Tibial artery (tissue), 4 donors: ENCODE measurements around the gene TPSAB1.

ENCODE experiments used
- DNase-seq, 2 donors: peaks; one replicate each; pipeline ENCODE4 v3.0.0-alpha.2; 2019
- H3K27ac ChIP-seq, 2 donors: fragments of 200-600 bp; sonication (generic) in 1 of 2; 1 replicate in 1 of 2; 2 replicates in 1 of 2; pipeline ENCODE4 v1.5.1; 2018 to 2019; ENCODE audit warnings: mild to moderate bottlenecking in 1 of 2
- H3K27me3 ChIP-seq, 2 donors: fragments of 200-600 bp; sonication (generic) in 1 of 2; one replicate each; pipeline versions ENCODE4 v1.5.1 to v1.6.0; 2016 to 2019
- H3K36me3 ChIP-seq, 3 donors: fragments of 200-600 bp; sonication (generic) in 2 of 3; one replicate each; pipeline ENCODE4 v1.5.1; 2016 to 2019; ENCODE audit warnings: mild to moderate bottlenecking in 2 of 3
- H3K4me1 ChIP-seq, 4 donors: fragments of 200-600 bp; sonication (generic) in 2 of 4; 1 replicate in 3 of 4; 2 replicates in 1 of 4; pipeline ENCODE4 v1.5.1; 2016 to 2019
- H3K4me3 ChIP-seq, 2 donors: fragments of 200-600 bp; sonication (generic) in 1 of 2; 1 replicate in 1 of 2; 2 replicates in 1 of 2; pipeline ENCODE4 v1.5.1; 2018 to 2019; ENCODE audit warnings: mild to moderate bottlenecking in 2 of 2
- H3K9me3 ChIP-seq, 3 donors: fragments of 200-600 bp; sonication (generic) in 1 of 3; one replicate each; pipeline ENCODE4 v1.5.1; 2016 to 2019
- intact Hi-C: fragments of 100-400 bp; cut with DNase I; formaldehyde crosslinking; loops from one replicate; pipeline ENCODE4 v1.15.0; 2023; ENCODE audit warnings: low total_unique reads
- TF ChIP-seq, protein P1 (sequence below), 2 experiments: fragments of 200-600 bp in 1 of 2; fragments of 450-650 bp in 1 of 2; IDR thresholded peaks; one replicate each; pipeline ENCODE4 v1.5.1; 2017 to 2019; ENCODE audit warnings: antibody characterized with exemption in 2 of 2, mild to moderate bottlenecking in 1 of 2, moderate library complexity in 1 of 2

The TPSAB1 gene

DNA sequence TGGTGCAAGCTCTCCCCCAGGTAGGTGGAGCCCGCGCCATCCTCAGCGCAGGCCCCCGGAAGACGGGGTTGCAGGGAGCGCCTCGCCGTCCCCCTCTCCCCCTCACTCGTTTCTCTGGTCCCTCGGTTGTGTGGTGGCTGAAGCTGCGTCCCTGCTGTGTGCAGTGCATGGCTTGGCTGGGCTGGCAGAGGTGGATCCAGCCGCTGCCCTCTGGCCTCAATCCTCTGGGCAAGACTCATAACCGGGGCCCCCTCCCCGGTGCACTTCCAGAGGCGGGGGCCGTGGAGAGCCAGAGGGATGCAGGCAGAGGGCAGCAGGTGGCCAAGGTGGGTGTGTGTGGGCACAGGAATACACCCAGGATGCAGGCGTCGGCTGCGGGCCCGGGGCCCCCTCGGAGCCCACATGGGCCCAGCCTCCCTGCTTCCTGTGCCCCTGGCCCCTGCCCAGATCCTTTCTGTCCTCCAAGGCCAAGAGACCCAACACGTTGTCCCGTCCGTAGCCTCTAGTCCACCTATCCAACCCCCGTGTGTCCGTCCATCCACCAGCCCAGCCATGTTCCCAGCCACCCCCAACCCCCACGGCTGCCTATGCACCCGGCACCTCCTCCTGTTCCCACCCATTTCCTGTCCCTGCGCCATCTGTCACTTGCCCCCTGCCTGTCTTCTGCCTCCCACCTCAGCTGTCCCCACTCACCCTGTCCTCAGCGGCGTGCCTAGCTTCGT lies 24.8 kb upstream of the TPSAB1 start:
- TF ChIP-seq, protein P1, sequence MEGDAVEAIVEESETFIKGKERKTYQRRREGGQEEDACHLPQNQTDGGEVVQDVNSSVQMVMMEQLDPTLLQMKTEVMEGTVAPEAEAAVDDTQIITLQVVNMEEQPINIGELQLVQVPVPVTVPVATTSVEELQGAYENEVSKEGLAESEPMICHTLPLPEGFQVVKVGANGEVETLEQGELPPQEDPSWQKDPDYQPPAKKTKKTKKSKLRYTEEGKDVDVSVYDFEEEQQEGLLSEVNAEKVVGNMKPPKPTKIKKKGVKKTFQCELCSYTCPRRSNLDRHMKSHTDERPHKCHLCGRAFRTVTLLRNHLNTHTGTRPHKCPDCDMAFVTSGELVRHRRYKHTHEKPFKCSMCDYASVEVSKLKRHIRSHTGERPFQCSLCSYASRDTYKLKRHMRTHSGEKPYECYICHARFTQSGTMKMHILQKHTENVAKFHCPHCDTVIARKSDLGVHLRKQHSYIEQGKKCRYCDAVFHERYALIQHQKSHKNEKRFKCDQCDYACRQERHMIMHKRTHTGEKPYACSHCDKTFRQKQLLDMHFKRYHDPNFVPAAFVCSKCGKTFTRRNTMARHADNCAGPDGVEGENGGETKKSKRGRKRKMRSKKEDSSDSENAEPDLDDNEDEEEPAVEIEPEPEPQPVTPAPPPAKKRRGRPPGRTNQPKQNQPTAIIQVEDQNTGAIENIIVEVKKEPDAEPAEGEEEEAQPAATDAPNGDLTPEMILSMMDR (IDR thresholded peaks at IDR 0.05), result no peak
- Histone ChIP-seq H3K4me3 (no peak overlapping the region), H3K36me3 (peaks cover 82 to 100% (median 93%) of the 10 kb centered on the region in 3 donors), H3K9me3 (no peaks in the 10 kb centered on the region), H3K27me3 (no peaks in the 10 kb centered on the region), H3K27ac (no peak overlapping the region), H3K4me1 (no peaks in the 10 kb centered on the region)
- no peak for DNase-seq
- intact Hi-C loops, result no loop called here

DNA sequence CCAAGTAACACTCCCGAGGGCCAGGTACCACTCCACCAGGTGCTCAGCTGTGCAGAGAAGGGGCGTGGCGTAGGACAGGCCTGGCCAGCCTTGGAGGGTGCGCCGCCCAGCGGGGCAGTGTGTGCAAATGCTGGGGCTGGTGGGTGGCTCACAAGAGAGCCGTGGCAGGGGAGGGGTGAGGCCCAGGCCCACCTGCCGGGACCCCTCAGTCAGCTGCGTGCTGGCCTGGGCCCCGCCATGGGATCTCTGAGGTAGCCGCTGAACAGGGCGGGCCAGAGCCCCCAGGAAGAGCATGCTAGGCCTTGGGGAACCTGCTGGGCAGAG lies 24.2 kb upstream of the TPSAB1 start:
- peaks cover 82 to 100% (median 93%) of the 10 kb centered on the region in 3 donors for H3K36me3 ChIP-seq
- no peaks in the 10 kb centered on the region for H3K4me1 ChIP-seq
- intact Hi-C loops, result no loop called here
- H3K9me3 ChIP-seq, result no peaks in the 10 kb centered on the region
- DNase-seq, result no peak
- no peak overlapping the region for H3K27ac ChIP-seq
- no peaks in the 10 kb centered on the region for H3K27me3 ChIP-seq
- TF ChIP-seq, protein P1 (IDR thresholded peaks at IDR 0.05), result no peak
- no peak overlapping the region for H3K4me3 ChIP-seq

DNA sequence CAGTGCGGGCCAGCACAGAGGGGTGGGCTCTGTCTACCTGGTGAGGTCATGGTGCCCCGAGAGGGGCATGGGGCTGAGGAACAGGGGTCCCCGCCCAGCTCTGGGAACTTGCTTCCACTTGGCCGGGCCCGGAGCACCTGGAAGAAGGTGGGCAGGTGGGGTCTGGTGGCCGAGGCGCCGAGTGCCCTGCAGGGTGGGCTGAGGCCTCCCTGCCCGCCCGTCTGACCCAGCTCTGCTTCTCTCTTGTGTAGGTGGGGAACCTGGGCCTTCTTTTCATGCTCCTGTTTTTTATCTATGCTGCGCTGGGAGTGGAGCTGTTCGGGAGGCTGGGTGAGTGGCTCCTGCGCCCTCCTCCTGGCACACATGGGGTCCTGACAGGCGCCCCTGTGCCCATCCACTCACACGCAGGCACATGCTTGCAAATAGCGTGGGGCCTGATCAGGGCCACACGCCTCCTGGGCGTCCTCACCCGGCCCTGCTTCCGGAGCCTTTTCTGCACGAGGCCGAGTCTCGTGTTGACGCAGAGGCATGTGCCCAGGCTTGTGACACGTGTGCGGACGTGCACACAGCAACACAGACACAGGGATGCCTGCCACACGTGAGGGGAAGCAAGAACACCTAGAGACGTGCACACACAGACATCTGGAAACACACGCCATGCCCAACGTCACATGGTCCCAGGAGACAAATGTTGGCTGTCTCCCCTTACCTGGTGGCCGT lies 23.7 kb upstream of the TPSAB1 start:
- TF ChIP-seq, protein P1 (IDR thresholded peaks at IDR 0.05), result no peak
- no peaks in the 10 kb centered on the region for H3K27me3 ChIP-seq
- H3K4me1 ChIP-seq, result no peaks in the 10 kb centered on the region
- no peak overlapping the region for H3K4me3 ChIP-seq
- DNase-seq, result no peak
- H3K9me3 ChIP-seq, result no peaks in the 10 kb centered on the region
- intact Hi-C loops, result no loop called here
- no peak overlapping the region for H3K27ac ChIP-seq
- H3K36me3 ChIP-seq, result peaks cover 76 to 99% (median 91%) of the 10 kb centered on the region in 3 donors

DNA sequence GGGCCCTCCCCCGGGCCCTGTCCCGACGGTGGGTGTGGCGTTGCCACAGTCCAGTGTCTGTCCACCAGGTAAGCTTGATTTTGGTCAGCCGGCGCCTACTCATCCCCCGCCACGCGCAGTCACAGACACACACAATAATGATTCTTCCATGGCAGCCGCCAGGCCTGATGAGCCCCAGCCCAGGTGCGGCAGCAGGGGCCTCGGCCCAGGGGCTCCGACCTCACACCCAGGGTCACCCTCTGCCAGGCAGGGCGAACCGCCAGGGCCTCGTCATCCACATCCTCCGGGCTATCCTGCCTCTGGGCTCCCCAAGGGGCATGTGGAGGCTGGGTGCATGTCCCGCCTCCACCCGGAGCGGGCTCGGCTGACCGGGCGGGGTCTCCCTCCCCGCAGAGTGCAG lies 23.0 kb upstream of the TPSAB1 start:
- H3K4me3 ChIP-seq, result no peak overlapping the region
- no peak for DNase-seq
- no peaks in the 10 kb centered on the region for H3K27me3 ChIP-seq
- H3K27ac ChIP-seq, result no peak overlapping the region
- no peaks in the 10 kb centered on the region for H3K4me1 ChIP-seq
- TF ChIP-seq, protein P1 (IDR thresholded peaks at IDR 0.05), result no peak
- intact Hi-C loops, result no loop called here
- peaks cover 69 to 97% (median 84%) of the 10 kb centered on the region in 3 donors for H3K36me3 ChIP-seq
- H3K9me3 ChIP-seq, result no peaks in the 10 kb centered on the region

DNA sequence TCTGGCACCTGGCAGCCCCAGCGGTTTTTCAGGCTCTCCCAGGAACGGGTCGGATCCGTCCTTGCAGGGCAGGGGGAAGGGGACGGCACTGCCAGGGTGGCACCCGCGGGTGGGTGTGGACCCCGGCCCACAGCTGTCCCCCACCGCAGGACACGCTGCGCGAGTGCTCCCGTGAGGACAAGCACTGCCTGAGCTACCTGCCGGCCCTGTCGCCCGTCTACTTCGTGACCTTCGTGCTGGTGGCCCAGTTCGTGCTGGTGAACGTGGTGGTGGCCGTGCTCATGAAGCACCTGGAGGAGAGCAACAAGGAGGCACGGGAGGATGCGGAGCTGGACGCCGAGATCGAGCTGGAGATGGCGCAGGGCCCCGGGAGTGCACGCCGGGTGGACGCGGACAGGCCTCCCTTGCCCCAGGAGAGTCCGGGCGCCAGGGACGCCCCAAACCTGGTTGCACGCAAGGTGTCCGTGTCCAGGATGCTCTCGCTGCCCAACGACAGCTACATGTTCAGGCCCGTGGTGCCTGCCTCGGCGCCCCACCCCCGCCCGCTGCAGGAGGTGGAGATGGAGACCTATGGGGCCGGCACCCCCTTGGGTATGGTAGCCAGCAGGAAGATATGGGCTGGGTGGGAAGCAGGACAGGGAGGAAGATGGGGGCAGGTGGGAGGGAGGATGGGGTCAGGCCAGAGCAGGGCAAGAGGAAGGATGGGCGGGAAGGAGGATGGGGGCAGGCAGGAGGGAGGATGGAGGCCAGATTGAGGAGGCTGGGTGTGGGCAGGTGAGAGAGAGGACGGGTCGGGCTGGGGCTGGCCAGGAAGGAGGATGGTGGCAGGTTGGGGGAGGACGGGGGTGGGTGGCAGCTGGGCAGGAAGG lies 22.2 kb upstream of the TPSAB1 start:
- Histone ChIP-seq H3K9me3 (no peaks in the 10 kb centered on the region), H3K4me3 (no peak overlapping the region), H3K36me3 (peaks cover 61 to 89% (median 76%) of the 10 kb centered on the region in 3 donors), H3K27ac (no peak overlapping the region), H3K4me1 (no peaks in the 10 kb centered on the region), H3K27me3 (no peaks in the 10 kb centered on the region)
- no peak for DNase-seq
- intact Hi-C loops, result no loop called here
- TF ChIP-seq, protein P1 (IDR thresholded peaks at IDR 0.05), result no peak
